Ascending aorta (tissue), 2 donors: ENCODE measurements around the gene SEC11C. TPM values are rescaled to one million over a fixed set of nuclear protein-coding genes. Genes with fewer than 3 reads are reported as not detected.

Experiments used
- DNase-seq, 2 donors: peaks; one replicate each; pipeline ENCODE4 v3.0.0-alpha.2; 2019; ENCODE audit warnings: low spot score in 2 of 2
- H3K27ac ChIP-seq, 2 donors: fragments of 200-600 bp; sonication (generic); one replicate each; pipeline ENCODE4 v1.5.1; 2016 to 2017; ENCODE audit warnings: mild to moderate bottlenecking in 1 of 2
- H3K27me3 ChIP-seq: fragments of 200-600 bp; sonication (generic); one replicate; pipeline ENCODE4 v1.5.1; 2017
- H3K36me3 ChIP-seq, 2 donors: fragments of 200-600 bp; sonication (generic); one replicate each; pipeline ENCODE4 v1.5.1; 2016
- H3K4me1 ChIP-seq, 2 donors: fragments of 200-600 bp; sonication (generic); one replicate each; pipeline ENCODE4 v1.5.1; 2016 to 2017; ENCODE audit warnings: mild to moderate bottlenecking in 1 of 2
- H3K4me3 ChIP-seq, 2 donors: fragments of 200-600 bp; sonication (generic); one replicate each; pipeline ENCODE4 v1.5.1; 2016 to 2017; ENCODE audit warnings: mild to moderate bottlenecking in 1 of 2
- H3K9me3 ChIP-seq, 2 donors: fragments of 200-600 bp; sonication (generic); one replicate each; pipeline ENCODE4 v1.5.1; 2016
- CTCF ChIP-seq, 3 experiments: fragments of 200-600 bp in 2 of 3; fragments of 450-650 bp in 1 of 3; sonication (generic) in 2 of 3; IDR thresholded peaks; one replicate each; pipeline ENCODE4 v1.5.1; 2016 to 2019; ENCODE audit warnings: antibody characterized with exemption in 3 of 3, mild to moderate bottlenecking in 1 of 3, moderate library complexity in 1 of 3
- intact Hi-C: fragments of 100-400 bp; cut with DNase I; formaldehyde crosslinking; loops from one replicate; pipeline ENCODE4 v1.15.1; 2023
- total RNA-seq: library from RNA; depleted of rRNA; stranded (reverse); fragments of >200 nt; gene quantifications from one replicate; pipeline ENCODE4 v1.1.0, GENCODE V29; 2016

SEC11C gene
- total RNA-seq, 1 donor from 2014 or later, result 6.2 TPM

GRCh38 chr18:59148192-59148591, 8.5 kb downstream of the SEC11C start:
- Histone ChIP-seq H3K4me1 (no peaks in the 10 kb centered on the region), H3K4me3 (no peak overlapping the region), H3K9me3 (no peaks in the 10 kb centered on the region), H3K27ac (no peak overlapping the region), H3K27me3 (no peaks in the 10 kb centered on the region), H3K36me3 (peaks cover 3 to 30% of the 10 kb centered on the region in 2 donors)
- TF ChIP-seq CTCF (IDR thresholded peaks at IDR 0.05), result no peak
- intact Hi-C loops, result no loop called here
- DNase-seq, result no peak

GRCh38 chr18:59149007-59149406, 9.3 kb downstream of the SEC11C start:
- H3K9me3 ChIP-seq, result no peaks in the 10 kb centered on the region
- no peaks in the 10 kb centered on the region for H3K27me3 ChIP-seq
- intact Hi-C loops, result no loop called here
- peaks cover 3 to 36% of the 10 kb centered on the region in 2 donors for H3K36me3 ChIP-seq
- no peak overlapping the region for H3K27ac ChIP-seq
- no peak for DNase-seq
- no peak for TF ChIP-seq CTCF (IDR thresholded peaks at IDR 0.05)
- no peaks in the 10 kb centered on the region for H3K4me1 ChIP-seq
- no peak overlapping the region for H3K4me3 ChIP-seq

GRCh38 chr18:59149416-59149815, 9.7 kb downstream of the SEC11C start:
- intact Hi-C loops, result no loop called here
- TF ChIP-seq CTCF (IDR thresholded peaks at IDR 0.05), result no peak
- peaks cover 3 to 38% of the 10 kb centered on the region in 2 donors for H3K36me3 ChIP-seq

GRCh38 chr18:59150236-59150635, 10.6 kb downstream of the SEC11C start:
- Histone ChIP-seq H3K4me1 (no peaks in the 10 kb centered on the region), H3K4me3 (no peak overlapping the region), H3K27me3 (no peaks in the 10 kb centered on the region), H3K9me3 (no peaks in the 10 kb centered on the region), H3K27ac (no peak overlapping the region), H3K36me3 (peaks cover 3 to 46% of the 10 kb centered on the region in 2 donors)
- no peak for DNase-seq
- no peak for TF ChIP-seq CTCF (IDR thresholded peaks at IDR 0.05)
- intact Hi-C loops, result no loop called here

More at GRCh38 chr18:59149416-59149815, 9.7 kb downstream of the SEC11C start:
- H3K9me3 ChIP-seq, result no peaks in the 10 kb centered on the region
- DNase-seq, result no peak
- H3K27me3 ChIP-seq, result no peaks in the 10 kb centered on the region
- H3K27ac ChIP-seq, result no peak overlapping the region
- no peaks in the 10 kb centered on the region for H3K4me1 ChIP-seq
- H3K4me3 ChIP-seq, result no peak overlapping the region

- no peak for TF ChIP-seq CTCF (IDR thresholded peaks at IDR 0.05)
- intact Hi-C loops, result no loop called here
- H3K4me3 ChIP-seq, result no peak overlapping the region
- no peaks in the 10 kb centered on the region for H3K9me3 ChIP-seq
- H3K27me3 ChIP-seq, result no peaks in the 10 kb centered on the region
- H3K27ac ChIP-seq, result no peak overlapping the region
- peaks cover 2 to 70% of the 10 kb centered on the region in 2 donors for H3K36me3 ChIP-seq
- no peaks in the 10 kb centered on the region for H3K4me1 ChIP-seq
- no peak for DNase-seq
Measured at GRCh38 chr18:59155153-59155552, 15.5 kb downstream of the SEC11C start.

GRCh38 chr18:59156316-59156715, 16.6 kb downstream of the SEC11C start:
- no peak for TF ChIP-seq CTCF (IDR thresholded peaks at IDR 0.05)
- H3K4me1 ChIP-seq, result no peaks in the 10 kb centered on the region
- H3K4me3 ChIP-seq, result no peak overlapping the region
- H3K27ac ChIP-seq, result no peak overlapping the region
- intact Hi-C loops, result no loop called here
- peaks cover 0 to 58% of the 10 kb centered on the region in 2 donors for H3K36me3 ChIP-seq
- H3K9me3 ChIP-seq, result no peaks in the 10 kb centered on the region
- H3K27me3 ChIP-seq, result no peaks in the 10 kb centered on the region
- DNase-seq, result no peak
